Trophoblast cell (in vitro differentiated cells and primary cell): ENCODE measurements around the gene IL12RB1.

Experiments used
- DNase-seq, 2 donors: peaks; one replicate each; pipeline ENCODE4 v3.0.0-alpha.2; 2016
- H2AFZ ChIP-seq: 2 replicates; pipeline ENCODE4 v1.6.1; 2013; ENCODE audit warnings: low read length, moderate library complexity, mild to moderate bottlenecking; ENCODE audit not compliant: insufficient read depth, poor library complexity
- H2AK5ac ChIP-seq: 2 replicates; pipeline ENCODE4 v1.6.1; 2013; ENCODE audit warnings: mild to moderate bottlenecking, low read length
- H2BK120ac ChIP-seq: 2 replicates; pipeline ENCODE4 v1.6.1; 2013; ENCODE audit warnings: low read length, mild to moderate bottlenecking, moderate library complexity; ENCODE audit not compliant: insufficient read depth, poor library complexity
- H2BK12ac ChIP-seq: 2 replicates; pipeline ENCODE4 v1.6.1; 2013; ENCODE audit warnings: mild to moderate bottlenecking, low read length, moderate library complexity
- H2BK5ac ChIP-seq: 2 replicates; pipeline ENCODE4 v1.6.1; 2013; ENCODE audit warnings: low read length, low read depth, moderate library complexity, mild to moderate bottlenecking; ENCODE audit not compliant: poor library complexity
- H3K14ac ChIP-seq: 2 replicates; pipeline ENCODE4 v1.6.1; 2013; ENCODE audit warnings: mild to moderate bottlenecking, low read length
- H3K18ac ChIP-seq: 2 replicates; pipeline ENCODE4 v1.6.1; 2013; ENCODE audit warnings: mild to moderate bottlenecking, low read length
- H3K23ac ChIP-seq: 2 replicates; pipeline ENCODE4 v1.6.1; 2013; ENCODE audit warnings: low read length
- H3K27ac ChIP-seq: 2 replicates; pipeline ENCODE4 v1.5.1; 2013; ENCODE audit warnings: low read depth, mild to moderate bottlenecking, inconsistent platforms, low read length, moderate library complexity
- H3K27me3 ChIP-seq: 2 replicates; pipeline ENCODE4 v1.6.1; 2013; ENCODE audit warnings: inconsistent platforms, mild to moderate bottlenecking, low read length, moderate library complexity; ENCODE audit not compliant: insufficient read depth
- H3K36me3 ChIP-seq, 2 experiments: 1 replicate in 1 of 2; 2 replicates in 1 of 2; pipeline ENCODE4 v1.6.1; 2013; ENCODE audit warnings: low read length in 2 of 2, mild to moderate bottlenecking in 2 of 2, moderate library complexity in 1 of 2; ENCODE audit not compliant: insufficient read depth in 2 of 2, control insufficient read depth in 1 of 2
- H3K4ac ChIP-seq: 2 replicates; pipeline ENCODE4 v1.6.1; 2013; ENCODE audit warnings: low read depth, mild to moderate bottlenecking, low read length, moderate library complexity
- H3K4me1 ChIP-seq, 2 experiments: 1 replicate in 1 of 2; 2 replicates in 1 of 2; pipeline ENCODE4 v1.6.1; 2013; ENCODE audit warnings: low read length in 2 of 2, mild to moderate bottlenecking in 2 of 2, moderate library complexity in 1 of 2; ENCODE audit not compliant: insufficient read depth in 2 of 2, control insufficient read depth in 1 of 2
- H3K4me2 ChIP-seq: 2 replicates; pipeline ENCODE4 v1.6.1; 2013; ENCODE audit warnings: inconsistent platforms, mild to moderate bottlenecking, low read length, moderate library complexity
- H3K4me3 ChIP-seq: 2 replicates; pipeline ENCODE4 v1.5.1; 2013; ENCODE audit warnings: mild to moderate bottlenecking, low read depth, low read length, inconsistent platforms
- H3K79me1 ChIP-seq: one replicate; pipeline ENCODE4 v1.6.1; 2013; ENCODE audit warnings: low read length
- H3K79me2 ChIP-seq: 2 replicates; pipeline ENCODE4 v1.6.1; 2013; ENCODE audit warnings: low read length, mild to moderate bottlenecking; ENCODE audit not compliant: control insufficient read depth, insufficient read depth, poor library complexity
- H3K9ac ChIP-seq: 2 replicates; pipeline ENCODE4 v1.6.1; 2013; ENCODE audit warnings: mild to moderate bottlenecking, low read length
- H3K9me3 ChIP-seq: 2 replicates; pipeline ENCODE4 v1.6.1; 2013; ENCODE audit warnings: low read depth, mild to moderate bottlenecking, control low read depth, inconsistent platforms, low read length; ENCODE audit not compliant: insufficient read depth
- H4K12ac ChIP-seq: 2 replicates; pipeline ENCODE4 v1.6.1; 2013; ENCODE audit warnings: low read depth, mild to moderate bottlenecking, low read length, moderate library complexity
- H4K8ac ChIP-seq: 2 replicates; pipeline ENCODE4 v1.6.1; 2013; ENCODE audit warnings: low read depth, mild to moderate bottlenecking, low read length, moderate library complexity
- H4K91ac ChIP-seq: one replicate; pipeline ENCODE4 v1.6.1; 2013; ENCODE audit warnings: low read depth, mild to moderate bottlenecking, low read length, moderate library complexity
- WGBS: extraction: QIAGEN DNeasy Blood & Tissue Kit; methylation state at CpG from one replicate; pipeline ENCODE4 v1.1.7; 2013; ENCODE audit warnings: missing lambda C conversion rate; ENCODE audit not compliant: insufficient read length, insufficient coverage; ENCODE audit errors: extremely low coverage; 5-methylcytosine and 5-hydroxymethylcytosine counted together

IL12RB1 gene

GRCh38 chr19:18010149-18010548, 76.6 kb downstream of the IL12RB1 start:
- Histone ChIP-seq H3K18ac (no peak overlapping the region), H3K79me1 (no peaks in the 10 kb centered on the region), H2BK5ac (no peak overlapping the region), H3K23ac (no peak overlapping the region), H3K27ac (no peak overlapping the region), H2AK5ac (no peak overlapping the region), H3K4me2 (no peak overlapping the region), H3K14ac (no peak overlapping the region), H2BK120ac (no peak overlapping the region), H3K9ac (no peak overlapping the region), H4K12ac (no peak overlapping the region), H2AFZ (no peak overlapping the region), H3K79me2 (no peaks in the 10 kb centered on the region), H3K27me3 (no peaks in the 10 kb centered on the region), H4K91ac (no peak overlapping the region), H3K4me1 (peaks cover 11 to 13% of the 10 kb centered on the region in 2 experiments), H3K4me3 (no peak overlapping the region), H2BK12ac (no peak overlapping the region), H3K4ac (no peak overlapping the region), H4K8ac (no peak overlapping the region), H3K36me3 (peaks cover 0 to 6% of the 10 kb centered on the region in 2 experiments), H3K9me3 (no peaks in the 10 kb centered on the region)
- WGBS, result no CpG with 5 or more reads among the region's 11 CpGs
- DNase-seq, result no peak

GRCh38 chr19:18009412-18010066, 77.2 kb downstream of the IL12RB1 start:
- H2AFZ ChIP-seq, result no peak overlapping the region
- H3K36me3 ChIP-seq, result peaks cover 0 to 6% of the 10 kb centered on the region in 2 experiments
- H3K9me3 ChIP-seq, result no peaks in the 10 kb centered on the region
- H3K27me3 ChIP-seq, result no peaks in the 10 kb centered on the region
- no peak overlapping the region for H3K27ac ChIP-seq
- DNase-seq, result no peak
- H3K79me1 ChIP-seq, result no peaks in the 10 kb centered on the region
- H3K4me2 ChIP-seq, result no peak overlapping the region
- peaks cover 11 to 13% of the 10 kb centered on the region in 2 experiments for H3K4me1 ChIP-seq
- no peak overlapping the region for H3K9ac ChIP-seq
- no peak overlapping the region for H2BK120ac ChIP-seq
- H3K14ac ChIP-seq, result no peak overlapping the region
- H4K8ac ChIP-seq, result no peak overlapping the region
- no peaks in the 10 kb centered on the region for H3K79me2 ChIP-seq
- no peak overlapping the region for H3K18ac ChIP-seq
- no peak overlapping the region for H4K91ac ChIP-seq
- no peak overlapping the region for H2BK12ac ChIP-seq
- WGBS, result no CpG with 5 or more reads among the region's 37 CpGs
- H3K23ac ChIP-seq, result no peak overlapping the region
- no peak overlapping the region for H4K12ac ChIP-seq
- H3K4me3 ChIP-seq, result no peak overlapping the region
- H2AK5ac ChIP-seq, result no peak overlapping the region
- H3K4ac ChIP-seq, result no peak overlapping the region
- H2BK5ac ChIP-seq, result no peak overlapping the region
